Medulla oblongata (tissue), 1 donor: ENCODE measurements around the gene TREX2.
A peak's percentile ranks its signal among the peaks of the same experiment; 100 is the strongest.

Experiments used
- DNase-seq: peaks from one replicate; pipeline ENCODE4 v3.0.0-alpha.2; 2015; ENCODE audit errors: extremely low spot score

TREX2 gene

GRCh38 chrX:153445856-153446635 lies at the start of gene TREX2:
Gene TREX2, minus strand, starts transcription at chrX:153446056. Its CDS starts 626 bp downstream, at chrX:153445430.
- DNase-seq: no peak

- DNase-seq: peak; percentile 8
Measured at GRCh38 chrX:153495362-153495751, 49.5 kb upstream of the TREX2 start.

GRCh38 chrX:153494541-153495361 lies 48.9 kb upstream of the TREX2 start, which contains the start of gene BGN:
Gene BGN, plus strand, starts transcription at chrX:153494980. Its CDS starts 9,652 bp downstream, at chrX:153504632.
- DNase-seq: peak; percentile 9

GRCh38 chrX:153494061-153494460 lies 48.2 kb upstream of the TREX2 start:
- no peak for DNase-seq

- DNase-seq: no peak
Measured at GRCh38 chrX:153493085-153493484, 47.2 kb upstream of the TREX2 start.

- DNase-seq: no peak
Measured at GRCh38 chrX:153492543-153492942, 46.7 kb upstream of the TREX2 start.

- no peak for DNase-seq
Measured at GRCh38 chrX:153491918-153492317, 46.1 kb upstream of the TREX2 start.

GRCh38 chrX:153491351-153491914 lies 45.6 kb upstream of the TREX2 start:
- DNase-seq: no peak

- DNase-seq: no peak
Measured at GRCh38 chrX:153490217-153490930, 44.5 kb upstream of the TREX2 start.

GRCh38 chrX:153488231-153488914 lies 42.5 kb upstream of the TREX2 start:
- no peak for DNase-seq

- no peak for DNase-seq
Measured at GRCh38 chrX:153487590-153488071, 41.8 kb upstream of the TREX2 start.

GRCh38 chrX:153486171-153486570 lies 40.3 kb upstream of the TREX2 start:
- DNase-seq: no peak

GRCh38 chrX:153485396-153486080 lies 39.7 kb upstream of the TREX2 start:
- no peak for DNase-seq

GRCh38 chrX:153482376-153483015 lies 36.6 kb upstream of the TREX2 start:
- DNase-seq: no peak

- no peak for DNase-seq
Measured at GRCh38 chrX:153481043-153481442, 35.2 kb upstream of the TREX2 start.

- DNase-seq: peak; percentile 35
Measured at GRCh38 chrX:153478746-153479145, 32.9 kb upstream of the TREX2 start.

- DNase-seq: no peak
Measured at GRCh38 chrX:153477901-153478300, 32.0 kb upstream of the TREX2 start.

- DNase-seq: no peak
Measured at GRCh38 chrX:153477364-153477857, 31.6 kb upstream of the TREX2 start.

- no peak for DNase-seq
Measured at GRCh38 chrX:153476666-153477363, 31.0 kb upstream of the TREX2 start.
